Measurements from ENCODE around the gene CASD1.

DNA sequence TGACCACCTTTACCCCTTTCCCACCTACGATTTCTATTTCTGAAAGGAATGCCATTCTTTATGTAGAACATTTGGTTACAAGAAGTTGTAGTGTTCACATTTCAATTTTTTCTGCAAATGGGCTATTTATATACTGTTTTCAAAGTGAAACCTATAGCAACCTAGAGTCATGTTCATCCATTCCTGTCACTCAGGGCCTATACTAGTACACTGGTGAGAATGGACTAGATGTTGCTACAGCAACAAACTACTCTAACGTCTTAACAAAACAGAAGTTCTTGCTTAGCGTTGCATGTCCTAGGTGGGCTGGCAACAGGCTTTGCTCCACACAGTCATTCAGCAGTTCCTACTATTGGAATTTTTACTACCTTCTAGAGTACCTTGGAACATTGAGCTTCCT is 16.3 kb downstream of the CASD1 start:
- TF ChIP-seq EZH2phosphoT487 (IDR thresholded peaks at IDR 0.05; ENCODE audit: insufficient read depth, low read depth) (no peak), EZH2 (IDR thresholded peaks at IDR 0.05; ENCODE audit: insufficient read depth, poor library complexity, severe bottlenecking) (no peak)
